ENCODE results near the gene CDC42SE2.
"Not testable (repeated sequence)": the region's sequence is repeated elsewhere in the genome, so short reads cannot be mapped to it uniquely, and the experiment has no call there.

Gene CDC42SE2

DNA sequence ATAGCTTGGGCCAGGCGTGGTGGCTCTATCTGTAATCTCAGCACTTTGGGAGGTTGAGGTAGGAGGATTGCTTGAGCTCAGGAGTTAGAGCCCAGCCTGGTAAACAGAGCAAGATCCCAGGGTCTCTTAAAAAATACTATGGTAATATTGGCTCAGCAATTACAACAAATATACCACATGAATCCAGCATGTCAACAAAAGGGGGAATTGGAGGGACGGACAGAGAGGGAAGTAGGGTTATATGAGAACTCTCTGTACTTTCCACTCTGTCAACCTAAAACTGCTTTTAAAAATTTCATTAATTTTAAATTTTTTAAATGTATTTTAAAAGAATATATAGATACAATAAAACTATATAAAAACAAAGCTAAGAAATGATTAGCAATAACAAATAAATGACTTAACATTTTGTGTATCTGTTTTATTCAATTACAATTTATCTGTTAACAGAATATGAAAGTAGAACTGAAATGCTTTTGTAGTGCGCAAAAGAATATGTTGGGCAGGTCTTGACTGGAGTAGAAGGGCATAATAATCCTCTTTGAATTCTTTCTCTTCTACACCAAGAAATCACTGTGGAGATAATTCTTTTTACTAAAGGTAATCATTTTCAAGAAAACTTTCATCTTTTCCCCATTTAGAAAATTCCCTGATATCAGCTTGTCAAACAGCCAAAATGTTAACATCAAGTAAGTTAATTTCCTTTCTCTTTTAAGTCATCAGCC is 12.9 kb upstream of the CDC42SE2 start:
- no peak for DNase-seq (ENCODE audit: low spot score)

DNA sequence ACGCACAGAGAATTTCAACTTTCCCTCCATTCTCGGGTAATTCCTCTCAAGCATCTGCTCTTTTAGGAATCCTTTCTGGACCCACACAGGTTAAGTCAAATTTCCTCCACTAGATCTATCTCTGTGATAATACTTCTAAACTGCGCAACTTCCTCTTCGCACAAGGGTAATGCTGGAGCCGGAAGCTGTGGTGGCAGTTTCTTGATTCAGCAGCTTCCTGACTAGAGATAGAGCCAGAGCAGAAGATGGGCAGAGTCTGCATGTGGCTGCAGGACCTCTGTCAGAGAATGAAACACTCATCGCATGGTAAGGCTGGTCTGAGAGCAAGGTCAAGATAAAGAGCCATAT is 11.1 kb upstream of the CDC42SE2 start:
- DNase-seq (ENCODE audit: low spot score): no peak

DNA sequence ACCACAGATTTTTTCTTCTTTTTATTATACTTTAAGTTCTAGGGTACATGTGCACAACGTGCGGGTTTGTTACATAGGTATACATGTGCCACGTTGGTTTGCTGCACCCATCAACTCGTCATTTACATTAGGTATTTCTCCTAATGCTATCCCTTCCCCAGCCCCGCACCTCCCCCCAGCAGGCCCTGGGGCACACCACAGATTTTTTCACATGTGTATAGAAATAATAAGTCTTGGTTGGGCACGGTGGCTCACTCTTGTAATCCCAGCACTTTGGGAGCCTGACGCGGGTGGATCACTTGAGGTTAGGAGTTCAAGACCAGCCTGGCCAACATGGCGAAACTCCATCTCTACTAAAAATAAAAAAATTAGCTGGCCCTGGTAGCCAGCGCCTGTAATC is 9.8 kb upstream of the CDC42SE2 start:
- not testable (repeated sequence) for DNase-seq (ENCODE audit: low spot score)

DNA sequence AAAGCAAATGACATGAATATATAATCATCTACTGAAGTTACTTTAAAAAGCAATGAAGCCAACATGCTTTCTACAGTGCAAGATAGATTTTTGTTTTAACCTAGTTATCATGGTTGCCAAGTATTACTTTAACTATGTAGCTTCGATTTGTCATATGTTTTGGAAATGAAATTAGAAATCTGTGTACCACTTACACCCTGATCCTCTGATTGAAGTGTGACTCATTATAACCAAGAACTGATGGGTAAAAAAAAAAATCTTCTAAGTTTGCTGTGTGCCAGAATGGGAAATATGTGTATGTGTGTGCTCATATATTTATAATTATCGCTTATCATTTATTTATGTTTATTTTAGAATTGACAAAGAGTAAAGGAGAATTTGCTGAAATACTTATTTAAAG is 9.1 kb upstream of the CDC42SE2 start:
- no peak for DNase-seq (ENCODE audit: low spot score)

DNA sequence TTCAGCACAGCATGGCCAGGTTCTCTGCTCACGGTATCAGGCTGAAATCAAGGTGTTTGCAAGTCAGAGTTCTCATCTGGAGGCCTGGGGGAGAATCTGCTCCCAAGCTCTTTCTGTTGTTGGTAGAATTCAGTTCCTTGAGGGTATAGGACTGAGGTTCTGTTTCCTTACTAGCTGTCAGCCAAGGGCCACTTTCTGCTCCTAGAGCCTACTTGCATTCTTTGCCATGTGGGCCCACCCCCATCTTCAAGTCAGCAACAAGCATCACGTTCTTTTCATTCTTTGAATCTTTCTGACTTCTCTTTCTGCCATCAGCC is 7.4 kb upstream of the CDC42SE2 start:
- no peak for DNase-seq (ENCODE audit: low spot score)

DNA sequence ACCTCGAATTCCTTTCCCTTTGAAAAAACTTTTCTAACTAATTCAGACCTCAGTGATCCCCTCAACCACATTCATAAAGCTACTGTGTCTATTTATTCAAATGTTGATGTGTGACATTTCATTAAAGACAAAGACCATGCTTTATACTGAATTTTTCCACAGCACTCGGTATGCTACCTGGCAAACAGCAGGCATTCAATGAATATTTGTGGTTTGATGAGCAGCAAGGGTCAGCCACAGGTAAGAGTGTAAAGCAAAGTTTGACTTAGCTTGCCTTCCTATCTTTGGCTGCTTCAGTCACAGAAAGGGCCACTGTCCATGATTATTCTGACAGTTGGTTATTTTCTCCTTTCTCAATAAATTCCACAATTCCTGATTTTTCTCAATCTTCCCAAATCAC is 5.1 kb upstream of the CDC42SE2 start:
- DNase-seq (ENCODE audit: low spot score): no peak

DNA sequence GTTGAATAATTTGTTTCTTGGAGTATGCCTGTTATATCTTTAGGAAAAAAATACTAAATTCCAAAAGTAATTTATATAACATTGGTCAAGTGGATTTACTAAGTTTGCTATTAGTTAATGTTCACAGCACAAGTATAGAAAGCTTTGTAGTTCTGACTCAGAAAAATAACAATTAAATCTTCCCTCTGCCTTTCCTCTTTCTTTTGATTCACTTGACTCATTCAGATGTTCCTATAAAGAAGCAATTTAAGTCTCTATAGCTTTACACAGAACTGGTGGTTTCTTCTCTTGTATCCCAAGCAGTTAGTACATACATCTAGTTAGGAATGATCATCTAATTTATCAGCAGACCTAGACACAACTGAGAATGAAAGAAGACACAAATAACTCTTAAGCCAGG is 4.5 kb upstream of the CDC42SE2 start:
- no peak for DNase-seq (ENCODE audit: low spot score)

DNA sequence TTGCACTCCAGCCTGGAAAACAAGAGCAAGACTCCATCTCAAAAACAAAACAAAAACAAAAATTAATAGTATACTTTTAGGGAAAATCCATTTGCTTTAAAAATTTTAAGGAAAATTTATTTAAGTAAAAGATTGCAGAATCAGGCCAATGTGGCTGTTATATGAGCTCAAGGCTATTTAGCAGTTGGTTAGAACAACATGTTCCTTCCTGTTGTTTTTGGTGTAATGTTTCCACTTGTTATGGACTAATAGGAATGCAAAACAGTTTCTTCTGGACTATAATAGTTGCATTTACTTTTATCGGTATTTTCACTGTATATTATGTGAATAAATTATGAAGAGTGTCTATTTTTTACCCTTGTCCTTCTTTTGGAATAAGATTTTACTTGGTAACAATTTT is 3.0 kb upstream of the CDC42SE2 start:
- DNase-seq (ENCODE audit: low spot score): no peak

DNA sequence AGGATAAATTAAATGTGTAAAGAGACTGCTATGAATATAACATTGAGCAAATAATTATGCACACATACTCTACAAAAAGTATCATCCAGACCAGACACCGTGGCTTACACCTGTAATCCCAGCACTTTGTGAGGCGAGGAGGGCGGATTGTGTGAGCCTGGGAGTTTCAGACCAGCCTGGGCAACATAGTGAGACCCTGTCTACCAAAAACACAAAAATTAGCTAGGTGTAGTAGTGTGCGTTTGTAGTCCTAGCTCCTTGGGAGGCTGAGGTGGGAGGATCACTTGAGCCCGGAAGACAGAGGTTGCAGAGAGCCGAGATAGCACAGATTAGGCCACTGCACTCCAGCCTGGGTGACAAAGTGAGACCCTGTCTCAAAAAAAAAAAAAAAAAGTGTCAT is 2.4 kb upstream of the CDC42SE2 start:
- no peak for DNase-seq (ENCODE audit: low spot score)

DNA sequence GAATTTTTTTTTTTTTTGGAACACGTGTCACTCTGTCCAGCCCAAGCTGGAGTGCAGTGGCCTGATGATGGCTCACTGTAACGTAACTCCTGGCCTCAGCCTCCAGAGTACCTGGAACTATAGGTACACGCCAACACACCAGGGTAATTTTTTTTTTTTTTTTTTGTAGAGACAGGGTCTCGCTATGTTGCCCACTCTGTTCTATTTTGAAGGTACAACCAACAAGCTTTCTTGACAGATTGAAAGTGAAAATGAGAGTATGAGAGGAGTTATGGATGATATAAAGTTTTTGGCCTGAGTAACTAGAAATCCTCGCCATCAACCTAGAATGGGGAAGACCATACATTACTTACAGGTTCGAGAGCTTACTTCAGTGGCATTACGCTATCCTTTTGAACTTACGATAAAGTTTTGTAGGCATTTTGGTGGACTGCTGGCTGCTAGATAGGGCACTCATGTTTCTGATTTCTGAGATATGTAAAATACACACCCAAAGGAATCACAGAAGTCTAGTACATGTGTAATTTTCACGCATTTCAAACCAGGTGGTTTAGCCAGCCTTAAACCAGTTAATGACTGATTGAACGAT is 806 bp upstream of the CDC42SE2 start:
- peak; percentile 45 for DNase-seq (ENCODE audit: low spot score)

DNA sequence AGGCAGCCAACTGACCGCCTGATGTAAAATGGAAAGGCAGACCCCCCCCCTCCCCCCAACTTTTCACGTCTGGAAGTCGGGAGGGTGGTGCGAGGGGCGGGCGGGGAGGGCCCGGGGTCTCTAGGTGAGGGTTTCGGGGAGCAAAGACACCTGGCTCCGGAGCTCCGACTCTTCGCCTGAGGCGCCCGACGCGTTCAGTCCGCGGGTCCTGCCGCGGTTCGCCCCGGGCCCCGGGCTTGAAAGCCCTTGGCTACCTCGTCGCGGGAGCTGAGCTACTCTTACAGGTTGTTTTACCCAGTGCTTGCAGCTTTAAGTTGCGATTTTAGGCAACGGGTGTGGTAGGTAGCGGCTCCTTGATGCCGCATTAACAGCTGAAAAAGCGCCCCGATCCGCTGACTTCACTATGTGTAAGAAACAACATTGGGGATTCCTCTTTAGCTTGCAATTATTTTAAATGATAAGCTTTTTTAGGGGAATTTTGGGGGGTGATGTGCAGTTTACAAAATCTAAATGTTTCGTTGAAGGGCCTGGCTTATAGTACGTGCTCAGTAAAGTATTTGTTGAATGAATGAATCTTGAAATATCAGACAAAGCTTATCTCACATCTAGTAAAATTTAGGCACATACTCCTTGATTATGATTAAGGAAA is 722 bp downstream of the CDC42SE2 start:
- peak; percentile 53 for DNase-seq (ENCODE audit: low spot score)

DNA sequence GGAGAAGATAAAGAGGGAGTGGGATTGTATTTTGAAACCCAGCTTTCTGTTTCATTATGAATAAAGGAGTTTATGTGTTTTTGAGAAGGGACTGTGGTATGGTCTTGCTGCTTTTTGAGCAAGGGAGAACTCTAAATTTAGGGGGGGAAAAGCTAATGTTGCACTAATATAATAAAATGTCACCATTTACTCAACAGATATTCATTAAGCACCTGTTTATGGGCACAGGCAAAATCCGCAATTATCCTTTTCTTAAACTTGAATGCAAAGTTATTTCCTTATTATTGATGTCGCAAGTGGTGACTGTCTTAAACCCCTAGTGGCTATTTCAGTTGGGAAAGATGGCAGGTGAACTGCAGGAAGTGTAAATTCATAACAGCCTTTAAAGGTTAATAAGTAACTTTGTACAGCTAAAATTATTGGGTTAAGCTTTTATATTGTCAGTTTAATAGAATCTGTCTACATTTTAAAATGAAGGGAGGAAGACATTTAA is 1.5 kb downstream of the CDC42SE2 start:
- DNase-seq (ENCODE audit: low spot score): peak; percentile 43

DNA sequence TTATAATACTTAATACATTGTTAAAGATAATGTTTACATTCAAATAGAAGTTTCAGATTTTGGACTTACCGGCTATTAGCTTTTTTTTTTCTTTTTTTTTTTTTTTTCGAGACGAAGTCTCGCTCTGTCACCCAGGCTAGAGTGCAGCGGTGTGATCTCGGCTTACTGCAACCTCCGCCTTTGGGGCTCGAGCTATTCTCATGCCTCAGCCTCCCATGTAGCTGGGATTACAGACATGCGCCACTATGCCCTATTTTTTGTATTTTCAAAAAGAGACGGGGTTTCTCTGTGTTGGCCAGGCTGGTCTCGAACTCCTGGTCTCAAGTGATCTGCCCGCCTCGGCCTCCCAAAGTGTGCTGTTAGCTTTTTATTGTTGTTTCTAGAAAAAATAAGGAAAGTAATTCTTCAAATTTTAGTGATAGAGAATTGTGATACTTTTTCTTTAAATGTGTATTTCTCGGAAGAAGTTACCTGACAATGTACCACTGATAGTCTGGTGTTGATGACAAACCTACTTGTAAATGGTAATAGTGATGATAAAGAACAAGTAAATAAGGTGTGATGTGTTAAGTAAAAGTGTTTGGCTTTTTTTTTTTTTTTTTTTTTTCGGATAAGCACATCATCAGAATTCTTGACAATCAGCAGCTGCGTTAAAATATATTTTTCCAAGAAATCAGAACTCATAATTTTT is 2.7 kb downstream of the CDC42SE2 start:
- DNase-seq (ENCODE audit: low spot score): no peak

DNA sequence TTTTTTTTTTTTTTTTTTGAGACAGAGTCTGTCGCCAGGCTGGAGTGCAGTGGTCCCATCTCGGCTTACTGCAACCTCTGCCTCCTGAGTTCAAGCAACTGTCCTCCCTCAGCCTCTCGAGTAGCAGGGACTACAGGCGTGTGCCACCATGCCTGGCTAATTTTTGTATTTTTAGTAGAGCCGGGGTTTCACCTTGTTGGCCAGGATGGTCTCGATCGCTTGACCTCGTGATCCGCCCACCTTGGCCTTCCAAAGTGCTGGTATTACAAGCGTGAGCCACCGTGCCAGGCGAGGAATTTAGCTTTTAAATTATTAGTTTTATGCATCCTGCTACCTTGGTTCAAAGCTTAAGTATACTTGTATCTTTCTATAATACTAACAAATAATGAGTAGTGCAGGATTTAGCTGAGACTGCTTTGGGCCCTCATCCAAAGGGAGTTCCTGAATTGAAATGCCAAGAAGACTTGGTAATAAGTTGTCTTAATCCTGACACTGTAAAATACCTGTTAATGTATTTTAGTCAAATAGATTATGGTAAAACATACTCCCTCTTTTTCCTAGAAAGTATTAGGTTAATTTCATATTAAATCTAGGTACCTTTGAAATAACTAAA is 5.0 kb downstream of the CDC42SE2 start:
- DNase-seq (ENCODE audit: low spot score): no peak

DNA sequence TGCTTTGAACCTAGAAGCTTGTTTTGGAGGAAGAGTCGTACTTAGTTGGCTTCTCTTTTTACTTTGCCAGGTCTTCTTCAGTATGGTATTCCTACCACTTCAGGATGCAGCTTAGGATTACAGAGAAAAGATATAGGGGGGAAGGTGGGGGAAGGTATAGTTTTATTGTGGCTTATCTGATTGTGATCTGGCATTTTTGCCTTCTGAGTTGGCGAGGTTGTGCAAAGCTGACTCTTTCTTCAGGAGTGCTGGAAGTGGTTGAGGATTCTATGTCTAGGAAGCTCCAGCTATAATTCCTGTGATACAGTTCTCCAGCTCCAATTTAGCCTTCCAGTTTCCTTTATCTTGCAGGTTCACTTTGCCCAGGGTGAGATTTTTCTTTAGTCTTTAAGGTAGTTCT is 7.0 kb downstream of the CDC42SE2 start:
- DNase-seq (ENCODE audit: low spot score): no peak

DNA sequence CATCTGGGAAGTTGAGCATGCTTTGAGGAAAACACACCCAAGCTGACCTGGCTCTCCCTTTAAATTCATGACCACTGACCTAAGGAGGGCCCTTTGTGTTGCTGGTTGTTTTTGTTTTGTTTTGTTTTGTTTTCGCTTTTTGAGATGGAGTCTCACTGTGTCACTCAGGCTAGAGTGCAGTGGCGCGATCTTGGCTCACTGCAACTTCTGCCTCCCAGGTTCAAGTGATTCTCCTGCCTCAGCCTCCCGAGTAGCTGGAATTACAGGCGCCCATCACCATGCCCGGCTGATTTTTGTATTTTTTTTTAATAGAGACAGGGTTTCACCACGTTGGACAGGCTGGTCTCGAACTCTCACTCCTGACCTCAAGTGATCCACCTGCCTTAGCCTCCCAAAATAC is 8.0 kb downstream of the CDC42SE2 start:
- not testable (repeated sequence) for DNase-seq (ENCODE audit: low spot score)

DNA sequence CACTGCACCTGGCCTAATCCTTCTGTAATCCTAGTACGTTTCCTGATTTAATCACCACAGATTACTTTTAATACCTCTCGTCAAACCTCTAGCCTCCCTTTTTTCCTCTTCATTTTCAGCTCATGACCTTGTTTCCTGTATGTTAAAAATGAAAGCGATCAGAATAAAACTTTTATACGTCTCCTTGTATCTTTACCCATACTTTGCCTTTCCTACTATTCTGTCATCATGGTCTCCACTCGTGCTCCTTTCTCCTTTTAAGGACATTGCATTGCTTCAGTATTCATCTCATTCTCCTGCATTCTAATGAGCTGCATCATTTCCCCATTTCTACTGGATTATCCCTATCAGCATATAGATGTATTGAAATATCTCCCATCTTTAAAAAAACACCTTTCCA is 8.5 kb downstream of the CDC42SE2 start:
- no peak for DNase-seq (ENCODE audit: low spot score)

DNA sequence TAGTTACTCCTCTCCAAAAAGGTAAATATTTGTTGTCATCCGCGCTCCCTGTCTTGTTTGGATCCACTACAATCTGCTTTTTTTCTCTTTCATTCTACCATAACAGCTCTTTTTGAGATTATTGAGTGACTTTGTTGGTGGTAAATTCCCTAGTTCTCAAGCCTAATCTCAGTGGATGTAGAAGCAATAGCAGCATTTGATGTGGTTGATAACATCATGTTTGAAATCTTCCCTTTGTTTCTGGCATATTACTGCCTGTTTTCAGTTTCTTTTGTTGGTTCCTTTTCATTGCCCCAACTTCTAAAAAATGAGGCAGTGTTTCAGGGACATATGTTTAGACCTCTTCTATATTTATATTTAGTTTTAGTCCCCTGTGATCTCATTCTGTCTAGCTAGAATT is 8.9 kb downstream of the CDC42SE2 start:
- DNase-seq (ENCODE audit: low spot score): no peak

DNA sequence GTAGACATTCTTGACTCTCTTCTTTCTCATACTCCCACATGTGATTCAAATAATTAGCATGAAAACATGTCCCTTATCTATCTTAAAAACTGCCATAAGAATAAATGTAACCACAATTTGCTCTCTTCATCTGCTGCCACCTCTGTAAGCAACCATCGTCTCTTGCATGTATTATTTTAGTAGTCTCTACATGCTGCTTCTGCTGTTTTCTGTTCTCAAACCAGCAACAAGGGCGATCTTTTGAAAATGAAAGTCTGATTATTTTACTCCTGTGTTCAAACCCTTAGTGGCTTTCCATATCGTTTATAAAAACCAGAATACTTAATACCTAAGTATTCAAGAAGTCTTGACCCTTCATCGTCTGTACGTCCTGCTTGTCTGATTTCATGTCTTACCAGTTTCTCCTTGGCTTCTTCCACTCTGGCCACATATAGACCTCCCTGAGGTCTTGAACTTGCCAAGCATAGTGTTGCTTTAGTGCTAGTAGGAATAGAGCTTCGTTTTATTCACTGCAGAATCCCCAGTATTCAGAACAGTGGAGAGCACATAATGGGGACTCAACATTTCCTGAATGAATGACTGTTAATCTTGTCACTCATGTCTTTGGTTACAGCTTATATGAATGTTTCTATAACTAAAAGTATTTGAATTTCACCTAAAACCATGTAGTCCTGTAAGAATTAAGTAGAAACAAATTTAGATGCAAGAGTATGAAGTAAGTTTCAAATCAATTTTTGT is 10.6 kb downstream of the CDC42SE2 start:
- no peak for DNase-seq (ENCODE audit: low spot score)

DNA sequence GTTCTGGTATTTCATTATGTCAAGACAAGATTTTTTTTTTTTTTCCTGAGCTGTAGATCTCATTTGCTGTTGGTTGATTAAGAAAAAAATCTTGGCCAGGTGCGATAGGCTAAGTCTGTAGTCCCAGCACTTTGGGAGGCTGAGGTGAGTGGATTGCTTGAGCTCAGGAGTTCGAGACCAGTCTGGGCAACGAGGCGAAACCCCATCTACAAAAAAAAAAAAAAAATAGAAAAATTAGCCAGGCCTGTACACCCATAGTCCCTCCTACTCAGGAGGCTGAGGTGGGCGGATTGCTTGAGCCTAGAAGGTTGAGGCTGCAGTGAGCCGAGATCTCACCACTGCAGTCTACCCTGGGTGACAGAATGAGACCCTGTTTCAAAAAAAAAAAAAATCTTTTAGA is 12.2 kb downstream of the CDC42SE2 start:
- DNase-seq (ENCODE audit: low spot score): no peak

DNA sequence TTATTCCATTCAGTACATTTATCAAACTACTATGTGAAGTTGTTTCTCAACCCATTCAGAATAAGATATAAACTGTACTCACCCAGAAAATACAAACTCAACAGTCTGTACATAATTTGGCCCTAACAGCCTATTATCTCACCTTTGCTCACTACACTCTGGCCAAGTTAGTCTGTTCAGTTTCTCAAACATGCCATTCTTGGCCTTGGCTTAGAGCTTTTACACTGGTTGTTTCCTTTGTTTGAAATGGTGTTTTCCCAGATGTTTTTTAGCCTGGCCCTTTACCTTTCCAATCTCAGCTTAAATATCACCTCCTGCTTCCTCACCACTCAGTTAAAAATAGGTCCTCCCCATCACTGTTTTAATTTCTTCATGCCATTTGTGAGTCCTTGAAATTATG is 13.6 kb downstream of the CDC42SE2 start:
- no peak for DNase-seq (ENCODE audit: low spot score)
